Esophagus squamous epithelium (tissue), 4 donors: ENCODE results near the gene ARHGAP28.

ENCODE experiments used
- CTCF ChIP-seq, 6 experiments: fragments of 450-650 bp in 4 of 6; fragments of 200-600 bp in 2 of 6; sonication (generic) in 2 of 6; IDR thresholded peaks; one replicate each; pipeline ENCODE4 v1.5.1; 2016 to 2019; ENCODE audit warnings: antibody characterized with exemption in 6 of 6, mild to moderate bottlenecking in 4 of 6, moderate library complexity in 4 of 6
- POLR2A ChIP-seq, 4 donors: fragments of 450-650 bp; IDR thresholded peaks; one replicate each; pipeline ENCODE4 v1.6.1; 2017; ENCODE audit warnings: antibody characterized with exemption in 4 of 4, mild to moderate bottlenecking in 4 of 4, moderate library complexity in 3 of 4

- TF ChIP-seq CTCF (IDR thresholded peaks at IDR 0.05), result no peak
- no peak for TF ChIP-seq POLR2A (IDR thresholded peaks at IDR 0.05)
Measured at GRCh38 chr18:6836331-6836730, 106.8 kb downstream of the ARHGAP28 start.
